ENCODE results near the gene IL1RAPL1.

- TF ChIP-seq EZH2 (IDR thresholded peaks at IDR 0.05; ENCODE audit: borderline replicate concordance, insufficient read depth, low read length, poor library complexity, severe bottlenecking) (no peak), MXI1 (conservative IDR thresholded peaks at IDR 0.05; ENCODE audit: poor library complexity, severe bottlenecking) (no peak), CTCF (IDR thresholded peaks at IDR 0.05; ENCODE audit: poor library complexity, severe bottlenecking) (no peak), EP300 (conservative IDR thresholded peaks at IDR 0.05; ENCODE audit: poor library complexity, severe bottlenecking) (no peak), POLR2AphosphoS5 (IDR thresholded peaks at IDR 0.05) (no peak), REST (IDR thresholded peaks at IDR 0.05; ENCODE audit: borderline replicate concordance) (no peak), RAD21 (conservative IDR thresholded peaks at IDR 0.05) (no peak)
These were observed 712.4 kb downstream of the IL1RAPL1 start for GRCh38 chrX:29299684-29300083.
